Hematopoietic multipotent progenitor cell (in vitro differentiated cells): ENCODE measurements around the gene PPP1R3F. TPM values are rescaled to one million over a fixed set of nuclear protein-coding genes. Genes with fewer than 3 reads are reported as not detected.
A peak's percentile ranks its signal among the peaks of the same experiment; 100 is the strongest.

ENCODE experiments used
- DNase-seq, 3 donors: peaks; one replicate each; pipeline ENCODE4 v3.0.0-alpha.2; 2011 to 2015; ENCODE audit warnings: low read depth in 2 of 3, low spot score in 2 of 3
- total RNA-seq: library from RNA; depleted of rRNA; stranded (reverse); fragments of >200 nt; gene quantifications from one replicate; pipeline ENCODE4 v1.2.3, GENCODE V29; 2012

PPP1R3F gene
- 5.9 TPM for total RNA-seq

GRCh38 chrX:49269767-49270248, at the start of gene PPP1R3F:
TSS of gene PPP1R3F (plus strand) at chrX:49269793. CDS start at chrX:49269870, 77 bp downstream.
- no peak for DNase-seq

GRCh38 chrX:49220100-49220499, 49.5 kb upstream of the PPP1R3F start:
- DNase-seq, result no peak

DNA sequence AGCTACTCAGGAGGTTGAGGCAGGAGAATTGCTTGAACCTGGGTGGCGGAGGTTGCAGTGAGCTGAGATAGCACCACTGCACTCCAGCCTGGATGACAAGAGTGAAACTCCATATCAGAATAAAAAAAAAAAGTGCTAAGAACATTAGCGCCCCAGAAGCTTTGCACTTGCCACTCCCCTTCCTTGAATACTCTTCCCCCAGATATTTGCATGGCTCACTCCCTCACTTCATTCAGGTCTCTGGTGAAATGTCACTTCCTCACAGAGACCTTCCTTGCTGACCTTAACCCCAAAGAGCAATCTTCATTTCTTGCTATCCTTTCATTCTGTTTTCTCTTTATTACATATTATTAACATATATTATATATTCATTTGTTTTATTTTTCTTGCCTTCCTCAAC, 47.7 kb upstream of the PPP1R3F start:
- DNase-seq, result no peak

GRCh38 chrX:49225858-49226257, 43.7 kb upstream of the PPP1R3F start:
- no peak for DNase-seq

DNA sequence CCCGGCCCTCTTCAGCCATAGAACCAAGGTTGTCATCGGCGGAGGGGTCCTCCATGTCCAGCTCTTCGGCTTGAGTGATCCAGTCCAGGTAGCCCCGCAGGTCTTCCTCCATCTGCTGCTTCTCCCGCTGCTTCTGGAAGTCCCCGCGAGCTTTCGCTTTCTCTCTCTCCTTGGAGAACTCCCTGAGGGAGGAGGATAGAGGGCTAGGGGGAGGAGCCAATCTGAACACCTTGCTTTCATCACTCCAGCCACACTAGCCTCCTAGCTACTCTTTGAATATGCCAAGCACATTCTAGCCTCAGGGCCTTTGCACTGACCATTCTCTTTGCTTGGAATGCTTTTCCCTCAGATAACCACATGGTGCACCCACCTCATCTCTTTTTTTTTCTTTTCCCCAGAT, 42.6 kb upstream of the PPP1R3F start:
- DNase-seq, result no peak

DNA sequence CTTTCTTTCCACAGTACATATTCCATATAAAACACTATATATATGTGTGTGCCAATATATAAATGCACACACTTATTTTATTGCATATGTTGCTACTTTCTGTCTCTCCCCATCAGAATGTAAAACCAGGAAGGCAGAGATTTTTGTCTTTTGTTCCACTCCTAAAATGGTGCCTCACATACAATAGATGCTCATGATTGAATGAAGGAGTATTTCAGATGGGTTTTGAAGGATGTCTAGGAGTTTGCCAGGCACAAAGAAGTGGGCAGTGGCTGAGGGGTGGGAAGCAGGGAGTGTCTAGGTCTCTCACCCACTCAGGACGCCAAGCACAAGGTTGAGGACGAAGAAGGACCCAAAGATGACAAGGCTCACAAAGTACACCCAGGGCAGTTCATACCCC, 41.9 kb upstream of the PPP1R3F start:
- DNase-seq, result no peak

- DNase-seq, result no peak
Measured at GRCh38 chrX:49228185-49228584, 41.4 kb upstream of the PPP1R3F start.

- DNase-seq, result peak; percentile 13 to 63 (median 55)
Measured at GRCh38 chrX:49230500-49231232, 38.9 kb upstream of the PPP1R3F start.

DNA sequence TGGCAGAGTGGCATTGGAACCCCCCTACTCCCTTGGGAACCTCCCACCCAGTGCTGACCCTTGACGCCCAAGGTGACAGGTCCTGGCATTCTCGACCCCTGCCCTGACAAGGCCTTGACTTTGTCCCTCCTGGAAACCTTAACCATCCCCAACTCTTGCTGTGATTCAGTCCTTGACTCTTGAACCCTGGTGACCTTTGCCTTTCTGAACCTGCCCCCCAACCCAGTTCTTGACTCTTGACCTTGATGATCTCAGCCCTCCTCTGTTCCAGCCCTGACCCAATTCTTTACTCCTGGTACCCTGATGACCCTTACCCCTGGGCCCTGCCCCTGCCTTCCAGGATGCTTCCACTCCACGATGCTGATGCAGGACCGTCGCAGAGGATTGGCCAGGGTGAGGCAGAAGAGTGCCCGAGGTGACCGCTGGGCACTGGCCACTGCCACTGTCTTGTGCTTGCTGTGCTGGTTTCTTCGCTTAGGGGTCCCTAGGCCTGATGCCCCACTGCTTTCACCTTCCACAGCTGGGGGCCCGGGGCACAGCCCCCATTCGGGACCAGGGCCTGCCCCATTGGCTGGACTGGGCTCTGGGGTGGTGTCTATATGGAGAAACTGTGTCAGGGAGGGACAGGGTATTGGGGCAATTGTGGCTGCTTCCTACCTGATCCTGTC, 38.1 kb upstream of the PPP1R3F start:
- DNase-seq, result no peak

- no peak for DNase-seq
Measured at GRCh38 chrX:49232525-49232924, 37.1 kb upstream of the PPP1R3F start.

DNA sequence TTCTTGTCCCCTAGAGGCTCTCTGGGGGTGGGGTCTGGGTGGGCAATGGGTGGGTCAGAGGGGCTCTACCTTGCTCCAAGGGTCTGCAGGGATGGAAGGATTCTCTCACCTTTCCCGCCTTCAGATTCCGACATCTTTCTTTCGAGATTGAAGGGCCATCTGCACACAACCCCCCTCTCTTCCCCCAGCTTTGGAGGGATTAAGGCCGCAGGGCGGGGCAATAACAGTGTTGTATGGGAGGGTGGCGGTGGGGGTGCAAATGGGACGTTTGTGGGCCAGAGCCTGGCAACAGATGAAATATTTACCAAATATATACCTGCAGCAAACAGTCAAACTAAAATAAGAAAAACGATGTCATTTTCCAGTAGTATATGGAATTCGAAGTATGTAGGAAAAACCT, 36.4 kb upstream of the PPP1R3F start, which contains the start of gene CACNA1F:
TSS of gene CACNA1F (minus strand) at position 165 of the 400 bp plus-strand sequence. CDS start at position 134, 31 bp downstream.
- no peak for DNase-seq

DNA sequence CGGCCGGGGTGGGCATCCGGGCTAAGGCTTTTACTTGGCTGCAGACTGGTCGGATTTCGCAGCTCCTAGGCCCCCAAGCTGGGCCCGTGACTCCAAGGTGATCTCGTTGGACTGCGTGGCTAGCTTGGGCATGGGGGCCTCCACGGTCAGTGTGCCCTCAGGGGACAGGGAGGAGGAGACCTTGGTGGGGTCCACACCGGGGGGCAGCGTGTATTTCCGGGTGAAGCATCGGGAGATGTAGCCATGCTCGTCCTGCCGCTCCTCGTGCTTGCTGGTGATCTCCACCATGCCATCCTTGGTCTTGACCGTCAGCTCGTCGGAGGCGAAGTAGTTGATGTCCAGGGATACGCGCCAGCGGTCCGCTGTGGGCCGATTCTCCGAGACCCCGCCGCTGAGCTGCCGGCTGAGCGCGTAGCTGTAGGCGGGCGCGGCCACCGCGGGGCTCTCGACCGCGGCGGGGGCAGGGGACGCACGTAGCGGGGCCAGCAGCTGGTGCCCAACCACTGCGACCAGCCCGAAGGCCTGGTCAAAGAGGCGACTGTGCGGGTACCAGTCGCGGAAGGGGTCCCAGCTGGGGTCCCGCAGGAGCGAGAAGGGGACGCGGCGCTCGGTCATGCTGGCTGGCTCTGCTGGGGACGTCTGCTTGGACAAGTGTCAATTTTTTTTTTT, 35.6 kb upstream of the PPP1R3F start:
- DNase-seq, result no peak

GRCh38 chrX:49237060-49237459, 32.5 kb upstream of the PPP1R3F start:
- DNase-seq, result peak in 2 of 3 donors; percentile 25 to 50

DNA sequence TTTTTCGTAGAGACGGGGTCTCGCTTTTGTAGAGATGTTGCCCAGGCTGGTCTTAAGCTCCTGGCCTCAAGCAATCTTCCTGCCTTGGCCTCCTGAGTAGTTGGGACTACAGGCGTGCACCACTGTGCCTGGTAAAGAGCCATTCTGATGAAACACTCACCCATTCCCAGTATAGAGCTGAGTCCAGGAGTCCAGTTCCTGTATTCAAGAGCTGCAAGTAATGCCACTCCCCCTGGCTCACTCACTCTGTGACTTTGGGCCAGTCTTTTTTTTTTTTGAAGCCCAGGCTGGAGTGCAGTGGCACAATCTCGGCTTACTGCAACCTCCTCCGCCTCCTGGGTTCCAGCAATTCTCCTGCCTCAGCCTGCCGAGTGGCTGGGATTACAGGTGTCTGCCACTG, 30.9 kb upstream of the PPP1R3F start:
- no peak for DNase-seq

DNA sequence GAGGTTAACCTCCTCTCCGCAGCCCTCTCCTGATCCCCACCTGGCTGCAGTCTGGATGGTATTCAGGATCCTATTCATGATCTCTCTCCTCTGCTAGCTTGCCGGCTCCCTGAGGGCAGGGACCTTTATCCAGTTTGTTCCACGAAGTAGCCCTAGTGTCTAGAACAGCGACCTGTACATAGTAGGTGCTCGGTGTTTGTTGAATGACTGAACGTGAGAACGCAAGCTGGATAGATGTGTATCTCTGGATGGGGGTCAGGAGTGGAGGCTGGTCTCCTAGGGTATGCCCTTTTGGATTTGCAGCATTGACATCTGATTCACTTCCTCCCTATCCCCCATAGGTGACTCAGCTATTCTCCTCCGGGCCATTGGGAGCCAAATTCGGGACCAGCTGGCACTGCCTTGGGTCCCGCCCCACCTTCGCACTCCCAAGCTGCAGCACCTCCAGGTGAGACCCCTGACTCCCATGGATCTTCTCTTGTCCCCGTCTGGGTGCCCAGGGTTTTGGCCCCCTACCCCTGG, 27.0 kb upstream of the PPP1R3F start:
- no peak for DNase-seq

DNA sequence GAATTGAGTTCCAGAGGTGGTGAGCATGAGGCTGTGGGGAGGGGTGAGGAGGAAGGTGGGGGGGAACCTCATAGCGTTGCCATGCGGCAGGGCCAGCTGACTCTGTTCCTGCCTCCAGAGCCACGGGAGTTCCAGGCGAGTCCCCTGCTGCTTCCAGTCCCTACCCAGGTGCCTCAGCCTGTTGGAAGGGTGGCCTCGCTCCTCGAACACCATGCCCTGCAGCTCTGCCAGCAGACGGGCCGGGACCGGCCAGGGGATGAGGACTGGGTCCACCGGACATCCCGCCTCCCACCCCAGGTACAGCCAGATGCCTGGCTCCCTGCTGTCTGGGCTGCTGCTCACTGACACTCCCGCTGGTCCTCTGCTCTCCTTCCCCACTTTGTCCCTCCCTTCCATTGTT, 26.4 kb upstream of the PPP1R3F start:
- no peak for DNase-seq

- DNase-seq, result no peak
Measured at GRCh38 chrX:49244207-49244606, 25.4 kb upstream of the PPP1R3F start.

DNA sequence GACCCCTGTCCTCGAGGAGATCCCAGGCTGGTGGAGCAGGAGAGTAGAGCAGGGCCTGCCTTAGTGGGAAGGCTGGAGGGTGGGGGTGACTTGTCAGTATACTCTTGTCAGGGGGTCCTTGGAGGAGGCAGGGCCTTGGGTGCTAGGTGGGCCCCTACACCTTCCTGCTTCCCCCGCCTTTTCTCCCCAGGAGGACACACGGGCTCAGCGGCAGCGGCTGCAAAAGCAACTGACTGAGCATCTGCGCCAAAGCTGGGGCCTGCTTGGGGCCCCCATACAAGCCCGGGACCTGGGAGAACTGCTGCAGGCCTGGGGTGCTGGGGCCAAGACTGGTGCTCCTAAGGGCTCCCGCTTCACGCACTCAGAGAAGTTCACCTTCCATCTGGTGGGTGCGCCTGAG, 23.1 kb upstream of the PPP1R3F start:
- DNase-seq, result no peak

DNA sequence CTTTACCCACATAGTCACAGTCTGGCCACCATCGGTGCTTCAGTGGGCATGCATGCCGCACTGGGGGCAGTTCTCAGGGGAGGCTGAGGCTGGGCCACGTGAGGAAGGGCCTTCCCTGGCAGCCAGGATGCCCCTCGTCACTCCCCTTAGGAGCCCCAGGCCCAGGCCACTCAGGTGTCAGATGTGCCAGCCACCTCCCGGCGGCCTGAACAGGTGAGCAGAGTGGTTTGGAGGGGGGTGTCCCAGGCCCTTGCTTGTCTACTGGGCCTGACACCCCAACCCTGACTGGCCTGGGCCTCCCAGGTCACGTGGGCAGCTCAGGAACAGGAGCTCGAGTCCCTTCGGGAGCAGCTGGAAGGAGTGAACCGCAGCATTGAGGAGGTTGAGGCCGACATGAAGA, 22.2 kb upstream of the PPP1R3F start:
- no peak for DNase-seq

DNA sequence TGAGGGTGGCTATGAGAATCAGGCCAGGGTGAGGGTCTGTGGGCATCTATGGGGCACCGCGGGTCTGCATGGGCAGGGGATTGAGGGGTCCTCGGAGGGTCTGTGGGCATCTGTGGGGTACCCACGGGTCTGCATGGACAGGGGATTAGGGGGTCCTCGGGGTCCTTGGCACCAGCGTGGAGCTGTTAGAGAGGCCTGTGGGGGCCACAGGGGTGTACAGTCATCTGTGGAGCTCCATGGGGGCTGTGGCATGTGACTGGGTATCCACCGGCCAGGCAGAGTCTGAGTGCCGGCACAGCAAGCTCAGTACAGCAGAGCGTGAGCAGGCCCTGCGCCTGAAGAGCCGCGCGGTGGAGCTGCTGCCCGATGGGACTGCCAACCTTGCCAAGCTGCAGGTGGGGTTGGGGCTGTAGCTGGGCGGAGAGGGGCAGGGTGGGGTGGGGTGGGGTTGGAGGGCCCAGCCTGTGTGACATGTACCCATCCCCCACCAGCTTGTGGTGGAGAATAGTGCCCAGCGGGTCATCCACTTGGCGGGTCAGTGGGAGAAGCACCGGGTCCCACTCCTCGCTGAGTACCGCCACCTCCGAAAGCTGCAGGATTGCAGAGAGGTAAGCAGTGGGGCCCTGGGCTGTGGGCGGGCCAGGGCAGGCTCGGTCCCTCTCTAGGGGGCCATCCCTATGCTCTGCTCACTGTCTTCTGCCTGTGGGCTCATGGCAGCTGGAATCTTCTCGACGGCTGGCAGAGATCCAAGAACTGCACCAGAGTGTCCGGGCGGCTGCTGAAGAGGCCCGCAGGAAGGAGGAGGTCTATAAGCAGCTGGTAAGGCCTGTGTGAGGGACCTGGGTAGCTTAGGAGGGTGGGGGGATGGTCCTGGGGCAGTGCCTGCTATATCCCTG, 21.4 kb upstream of the PPP1R3F start:
- DNase-seq, result no peak
